GM23338 (cell line): ENCODE measurements around the gene CSGALNACT2. TPM values are rescaled to one million over a fixed set of nuclear protein-coding genes. Genes with fewer than 3 reads are reported as not detected.

ENCODE experiments used
- ATAC-seq: fragments of 200-7000 bp; cut with Tn5 transposase; 3 replicates; pipeline ENCODE4 v1.9.1; 2020
- DNase-seq: peaks from one replicate; pipeline ENCODE4 v3.0.0-alpha.2; 2015; ENCODE audit warnings: low spot score
- H2AFZ ChIP-seq: fragments of 200-600 bp; sonication (generic); 2 replicates; pipeline ENCODE4 v1.8.0; 2016; ENCODE audit warnings: antibody characterized with exemption, mild to moderate bottlenecking, moderate library complexity
- H3F3A ChIP-seq: fragments of 200-600 bp; sonication (generic); replicated peaks from 2 replicates; pipeline ENCODE4 v1.8.0; 2017; ENCODE audit warnings: antibody characterized with exemption, mixed run types, low read depth
- H3K27ac ChIP-seq: fragments of 200-600 bp; sonication (generic); 2 replicates; pipeline ENCODE4 v1.6.1; 2016; ENCODE audit warnings: low read depth
- H3K27me3 ChIP-seq: fragments of 200-600 bp; sonication (generic); 2 replicates; pipeline ENCODE4 v1.8.0; 2016; ENCODE audit warnings: mild to moderate bottlenecking, mixed run types, moderate library complexity; ENCODE audit not compliant: insufficient read depth
- H3K36me3 ChIP-seq: fragments of 200-600 bp; sonication (generic); 2 replicates; pipeline ENCODE4 v1.8.0; 2016; ENCODE audit warnings: mild to moderate bottlenecking; ENCODE audit not compliant: insufficient read depth
- H3K4me1 ChIP-seq: fragments of 200-600 bp; sonication (generic); 2 replicates; pipeline ENCODE4 v1.8.0; 2016; ENCODE audit warnings: mild to moderate bottlenecking, moderate library complexity; ENCODE audit not compliant: insufficient read depth
- H3K4me2 ChIP-seq: fragments of 200-600 bp; sonication (generic); 2 replicates; pipeline ENCODE4 v1.7.1; 2017; ENCODE audit warnings: mixed run types
- H3K4me3 ChIP-seq: fragments of 200-600 bp; sonication (generic); 2 replicates; pipeline ENCODE4 v1.6.1; 2016; ENCODE audit warnings: mixed run types
- H3K79me2 ChIP-seq: fragments of 200-600 bp; sonication (generic); replicated peaks from 2 replicates; pipeline ENCODE4 v1.8.0; 2017; ENCODE audit warnings: mild to moderate bottlenecking; ENCODE audit not compliant: insufficient read depth
- H3K9me2 ChIP-seq: fragments of 200-600 bp; sonication (generic); 2 replicates; pipeline ENCODE4 v1.8.0; 2017; ENCODE audit not compliant: insufficient read depth
- H4K20me1 ChIP-seq: fragments of 200-600 bp; sonication (generic); replicated peaks from 2 replicates; pipeline ENCODE4 v1.8.0; 2017; ENCODE audit warnings: mild to moderate bottlenecking; ENCODE audit not compliant: insufficient read depth
- H3K27ac Mint-ChIP-seq: 2 replicates; pipeline ENCODE4 v1.8.0; 2020; ENCODE audit warnings: inconsistent platforms, mild to moderate bottlenecking, moderate library complexity, mixed read lengths
- H3K27me3 Mint-ChIP-seq: 3 replicates; pipeline ENCODE4 v1.8.0; 2022; ENCODE audit warnings: low read depth, mild to moderate bottlenecking, moderate library complexity, mixed read lengths, inconsistent platforms; ENCODE audit not compliant: insufficient read depth, poor library complexity
- H3K36me3 Mint-ChIP-seq: 3 replicates; pipeline ENCODE4 v1.8.0; 2021; ENCODE audit warnings: low read depth, mild to moderate bottlenecking, inconsistent platforms, moderate library complexity, mixed read lengths
- H3K4me1 Mint-ChIP-seq: 3 replicates; pipeline ENCODE4 v1.8.0; 2020; ENCODE audit warnings: mild to moderate bottlenecking, inconsistent platforms, mixed read lengths
- H3K4me3 Mint-ChIP-seq: 3 replicates; pipeline ENCODE4 v1.8.0; 2021; ENCODE audit warnings: moderate library complexity, mild to moderate bottlenecking, inconsistent platforms, mixed read lengths
- H3K9me3 Mint-ChIP-seq: 3 replicates; pipeline ENCODE4 v1.8.0; 2020; ENCODE audit warnings: moderate library complexity, mild to moderate bottlenecking, inconsistent platforms, mixed read lengths
- CREB1 ChIP-seq: fragments of 250-450 bp; sonication (Bioruptor Pico); IDR thresholded peaks from 2 replicates; pipeline ENCODE4 v1.5.0; 2020; ENCODE audit warnings: low read depth, mild to moderate bottlenecking, moderate library complexity
- ETS1 ChIP-seq: IDR thresholded peaks from 2 replicates; pipeline ENCODE4 v1.6.1; 2016; ENCODE audit warnings: antibody characterized with exemption
- EZH2 ChIP-seq: fragments of 200-600 bp; sonication (generic); IDR thresholded peaks from one replicate; pipeline ENCODE4 v1.8.0; 2017; ENCODE audit warnings: antibody characterized with exemption, mild to moderate bottlenecking, low read depth; ENCODE audit not compliant: unreplicated experiment
- EZH2phosphoT487 ChIP-seq: fragments of 200-600 bp; sonication (generic); IDR thresholded peaks from one replicate; pipeline ENCODE4 v1.8.1; 2018; ENCODE audit warnings: antibody characterized with exemption; ENCODE audit not compliant: unreplicated experiment
- JUNB ChIP-seq: IDR thresholded peaks from one replicate; pipeline ENCODE4 v1.6.1; 2016; ENCODE audit warnings: antibody characterized with exemption; ENCODE audit not compliant: unreplicated experiment
- NANOG ChIP-seq: IDR thresholded peaks from 2 replicates; pipeline ENCODE4 v1.6.1; 2016; ENCODE audit warnings: antibody characterized with exemption, borderline replicate concordance
- POLR2AphosphoS5 ChIP-seq: IDR thresholded peaks from 2 replicates; pipeline ENCODE4 v1.6.1; 2016; ENCODE audit warnings: antibody characterized with exemption, low read depth
- REST ChIP-seq: IDR thresholded peaks from one replicate; pipeline ENCODE4 v1.6.1; 2018; ENCODE audit warnings: antibody characterized with exemption; ENCODE audit not compliant: unreplicated experiment
- STAT1 ChIP-seq: IDR thresholded peaks from one replicate; pipeline ENCODE4 v1.6.1; 2016; ENCODE audit warnings: antibody characterized with exemption; ENCODE audit not compliant: unreplicated experiment
- ZNF114 ChIP-seq: fragments of 250-450 bp; sonication (Bioruptor Pico); IDR thresholded peaks from 2 replicates; pipeline ENCODE4 v1.5.0; 2020; ENCODE audit warnings: mild to moderate bottlenecking, moderate library complexity
- ZNF331 ChIP-seq: fragments of 250-450 bp; sonication (Bioruptor Pico); IDR thresholded peaks from 2 replicates; pipeline ENCODE4 v1.5.0; 2020; ENCODE audit warnings: low read depth, mild to moderate bottlenecking, moderate library complexity
- polyA plus RNA-seq: library from polyadenylated mRNA; unstranded; fragments of >200 nt; fragmentation: Nextera tagmentation; extraction: Ambion mirVana; gene quantifications from 2 replicates; pipeline ENCODE4 v1.2.1, GENCODE V29; 2016
- total RNA-seq: library from RNA; depleted of rRNA; stranded (reverse); fragments of >200 nt; shearing (Covaris generic); gene quantifications from 2 replicates; pipeline ENCODE4 v1.2.3, GENCODE V29; 2014
- TF ChIP-seq, protein P1 (sequence below), 2 experiments: fragments of 200-600 bp in 1 of 2; sonication (generic) in 1 of 2; conservative IDR thresholded peaks; 2 replicates each; pipeline versions ENCODE4 v1.5.1 to v1.6.1; 2016 to 2017; ENCODE audit warnings: antibody characterized with exemption in 2 of 2, low read depth in 2 of 2, mild to moderate bottlenecking in 2 of 2, moderate library complexity in 1 of 2

Gene CSGALNACT2
- total and polyA plus RNA-seq, 2 experiments from 2014 or later, result 3.0 to 4.6 TPM

DNA sequence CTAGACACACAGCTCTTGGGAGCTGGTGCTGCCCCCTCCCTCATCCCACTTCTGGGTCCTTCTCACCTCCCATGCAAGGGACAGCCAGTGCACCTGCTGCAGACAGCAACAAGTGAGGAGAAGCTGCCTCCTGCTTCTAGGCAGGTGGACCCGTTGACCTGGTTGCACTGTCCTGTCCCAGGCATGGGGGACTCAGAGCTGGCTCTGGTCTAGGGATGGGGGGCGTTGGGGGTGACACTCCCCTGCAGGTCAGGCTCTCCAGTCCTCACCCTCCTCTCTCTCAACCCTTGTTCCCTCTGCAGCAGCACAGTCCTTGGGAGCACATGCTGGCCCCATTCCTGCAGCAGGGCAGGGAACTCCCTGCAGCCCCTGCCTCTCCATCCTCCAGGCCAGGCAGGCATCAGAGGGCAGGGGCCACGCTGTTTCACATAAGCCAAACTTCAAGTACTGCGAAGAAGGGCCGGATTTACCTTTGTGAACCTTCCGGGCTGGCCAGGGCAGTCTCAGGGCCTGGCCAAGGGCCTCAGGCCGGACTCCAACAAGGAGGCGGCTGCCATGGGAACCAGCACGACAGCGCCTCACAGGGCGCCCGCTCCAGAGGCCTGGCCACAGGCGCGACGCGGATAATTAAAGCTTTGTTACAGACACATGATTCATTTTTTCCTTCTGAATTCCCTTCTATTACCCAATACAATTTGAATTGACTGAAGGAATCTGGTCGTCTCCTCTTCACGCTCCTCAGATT, 80.1 kb downstream of the CSGALNACT2 start:
- Mint-ChIP-seq H3K9me3 (no peaks in the 10 kb centered on the region), H3K4me1 (peaks cover 12% of the 10 kb centered on the region), H3K36me3 (no peaks in the 10 kb centered on the region), H3K27ac (no peak overlapping the region), H3K27me3 (peaks cover 11% of the 10 kb centered on the region), H3K4me3 (no peak overlapping the region)
- Histone ChIP-seq H4K20me1 (no peaks in the 10 kb centered on the region), H3K9me2 (no peaks in the 10 kb centered on the region), H3K79me2 (no peaks in the 10 kb centered on the region), H3K36me3 (no peaks in the 10 kb centered on the region), H3K27ac (no peak overlapping the region), H3F3A (no peaks in the 10 kb centered on the region), H3K4me3 (no peak overlapping the region), H3K4me2 (no peak overlapping the region), H3K27me3 (no peaks in the 10 kb centered on the region), H3K4me1 (no peaks in the 10 kb centered on the region), H2AFZ (no peak overlapping the region)
- no peak for ATAC-seq
- no peak for DNase-seq
- no peak for TF ChIP-seq CREB1 (CRISPR knock-in tag)
- no peak for TF ChIP-seq ZNF114
- TF ChIP-seq NANOG, result no peak
- TF ChIP-seq JUNB, result no peak
- TF ChIP-seq POLR2AphosphoS5, result no peak
- TF ChIP-seq ETS1, result no peak
- TF ChIP-seq ZNF331 (CRISPR knock-in tag), result no peak

GRCh38 chr10:43218951-43219837, 80.9 kb downstream of the CSGALNACT2 start:
- Mint-ChIP-seq H3K9me3 (no peaks in the 10 kb centered on the region), H3K27ac (no peak overlapping the region), H3K4me1 (peaks cover 12% of the 10 kb centered on the region), H3K4me3 (no peak overlapping the region), H3K27me3 (peaks cover 11% of the 10 kb centered on the region), H3K36me3 (no peaks in the 10 kb centered on the region)
- no peak overlapping the region for H3K27ac ChIP-seq
- no peak for ATAC-seq
- H3K36me3 ChIP-seq, result no peaks in the 10 kb centered on the region
- no peaks in the 10 kb centered on the region for H3F3A ChIP-seq
- no peak overlapping the region for H2AFZ ChIP-seq
- no peaks in the 10 kb centered on the region for H3K27me3 ChIP-seq
- H3K4me2 ChIP-seq, result no peak overlapping the region
- H3K79me2 ChIP-seq, result no peaks in the 10 kb centered on the region
- no peaks in the 10 kb centered on the region for H3K4me1 ChIP-seq
- DNase-seq, result no peak
- no peaks in the 10 kb centered on the region for H3K9me2 ChIP-seq
- no peak overlapping the region for H3K4me3 ChIP-seq
- H4K20me1 ChIP-seq, result no peaks in the 10 kb centered on the region; the same call in 1 of the 2 replicates
- TF ChIP-seq, protein P1, sequence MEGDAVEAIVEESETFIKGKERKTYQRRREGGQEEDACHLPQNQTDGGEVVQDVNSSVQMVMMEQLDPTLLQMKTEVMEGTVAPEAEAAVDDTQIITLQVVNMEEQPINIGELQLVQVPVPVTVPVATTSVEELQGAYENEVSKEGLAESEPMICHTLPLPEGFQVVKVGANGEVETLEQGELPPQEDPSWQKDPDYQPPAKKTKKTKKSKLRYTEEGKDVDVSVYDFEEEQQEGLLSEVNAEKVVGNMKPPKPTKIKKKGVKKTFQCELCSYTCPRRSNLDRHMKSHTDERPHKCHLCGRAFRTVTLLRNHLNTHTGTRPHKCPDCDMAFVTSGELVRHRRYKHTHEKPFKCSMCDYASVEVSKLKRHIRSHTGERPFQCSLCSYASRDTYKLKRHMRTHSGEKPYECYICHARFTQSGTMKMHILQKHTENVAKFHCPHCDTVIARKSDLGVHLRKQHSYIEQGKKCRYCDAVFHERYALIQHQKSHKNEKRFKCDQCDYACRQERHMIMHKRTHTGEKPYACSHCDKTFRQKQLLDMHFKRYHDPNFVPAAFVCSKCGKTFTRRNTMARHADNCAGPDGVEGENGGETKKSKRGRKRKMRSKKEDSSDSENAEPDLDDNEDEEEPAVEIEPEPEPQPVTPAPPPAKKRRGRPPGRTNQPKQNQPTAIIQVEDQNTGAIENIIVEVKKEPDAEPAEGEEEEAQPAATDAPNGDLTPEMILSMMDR (conservative IDR thresholded peaks at IDR 0.05; ENCODE audit: low read depth in 2 of 2), result no peak
- TF ChIP-seq EZH2 (no peak), ZNF114 (no peak), ZNF331 (CRISPR knock-in tag) (no peak), REST (no peak), EZH2phosphoT487 (no peak), ETS1 (no peak), STAT1 (no peak)
